WTC11 (cell line): ENCODE data around the gene DNAJB5.

ENCODE experiments used
- ATF3 ChIP-seq: sonication (generic); formaldehyde crosslinking; conservative IDR thresholded peaks from 2 replicates; pipeline ENCODE4 v1.8.1; 2022; ENCODE audit warnings: mild to moderate bottlenecking, missing genetic modification reagents
- CREM ChIP-seq: sonication (generic); formaldehyde crosslinking; IDR thresholded peaks from 2 replicates; pipeline ENCODE4 v1.8.1; 2022; ENCODE audit warnings: mild to moderate bottlenecking, missing genetic modification reagents, moderate library complexity
- ESRRA ChIP-seq: sonication (generic); formaldehyde crosslinking; IDR thresholded peaks from 2 replicates; pipeline ENCODE4 v1.8.1; 2022; ENCODE audit warnings: mild to moderate bottlenecking, missing genetic modification reagents, borderline replicate concordance
- GRHL2 ChIP-seq: fragments of 250-450 bp; sonication (Bioruptor Pico); IDR thresholded peaks from 2 replicates; pipeline ENCODE4 v1.8.0; 2022; ENCODE audit warnings: mild to moderate bottlenecking, moderate library complexity; ENCODE audit not compliant: insufficient replicate concordance, severe bottlenecking
- OVOL2 ChIP-seq: fragments of 250-450 bp; sonication (Bioruptor Pico); IDR thresholded peaks from 2 replicates; pipeline ENCODE4 v1.9.0; 2021; ENCODE audit warnings: mild to moderate bottlenecking, borderline replicate concordance
- USF2 ChIP-seq: sonication (generic); formaldehyde crosslinking; IDR thresholded peaks from 2 replicates; pipeline ENCODE4 v1.8.1; 2023; ENCODE audit warnings: mild to moderate bottlenecking, missing genetic modification reagents, moderate library complexity
- ZNF263 ChIP-seq: sonication (generic); formaldehyde crosslinking; IDR thresholded peaks from 2 replicates; pipeline ENCODE4 v1.8.1; 2022; ENCODE audit warnings: low read depth, mild to moderate bottlenecking, moderate library complexity, missing genetic modification reagents
- ZNF512 ChIP-seq: sonication (generic); formaldehyde crosslinking; IDR thresholded peaks from 2 replicates; pipeline ENCODE4 v1.8.1; 2022; ENCODE audit warnings: missing genetic modification reagents, borderline replicate concordance
- TF ChIP-seq, protein P1 (sequence below): fragments of 200-600 bp; IDR thresholded peaks from 2 replicates; pipeline ENCODE4 v1.8.0; 2022; ENCODE audit warnings: antibody characterized with exemption
- TF ChIP-seq, protein P2 (sequence below): sonication (generic); formaldehyde crosslinking; IDR thresholded peaks from 2 replicates; pipeline ENCODE4 v1.8.0; 2022; ENCODE audit warnings: mild to moderate bottlenecking, missing genetic modification reagents

DNA sequence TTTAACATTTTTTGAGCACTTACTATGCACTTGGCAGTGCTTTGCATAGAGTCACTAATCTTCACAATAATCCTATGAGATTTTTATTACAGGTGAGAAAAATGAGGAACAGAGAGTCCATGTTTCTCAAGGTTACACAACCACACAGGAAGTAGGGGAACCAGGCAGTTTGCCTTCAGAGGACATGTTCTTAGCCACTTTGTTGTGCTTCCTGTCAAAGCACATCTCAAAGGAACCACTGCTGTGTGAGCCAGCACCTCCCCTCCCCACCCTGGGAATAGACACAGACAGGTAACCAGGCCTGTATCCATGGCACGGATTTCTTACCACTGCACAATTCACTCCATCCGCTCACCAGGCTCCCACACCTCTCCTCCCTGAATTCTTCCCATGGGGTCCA lies 6.3 kb upstream of the DNAJB5 start:
- TF ChIP-seq, protein P1, sequence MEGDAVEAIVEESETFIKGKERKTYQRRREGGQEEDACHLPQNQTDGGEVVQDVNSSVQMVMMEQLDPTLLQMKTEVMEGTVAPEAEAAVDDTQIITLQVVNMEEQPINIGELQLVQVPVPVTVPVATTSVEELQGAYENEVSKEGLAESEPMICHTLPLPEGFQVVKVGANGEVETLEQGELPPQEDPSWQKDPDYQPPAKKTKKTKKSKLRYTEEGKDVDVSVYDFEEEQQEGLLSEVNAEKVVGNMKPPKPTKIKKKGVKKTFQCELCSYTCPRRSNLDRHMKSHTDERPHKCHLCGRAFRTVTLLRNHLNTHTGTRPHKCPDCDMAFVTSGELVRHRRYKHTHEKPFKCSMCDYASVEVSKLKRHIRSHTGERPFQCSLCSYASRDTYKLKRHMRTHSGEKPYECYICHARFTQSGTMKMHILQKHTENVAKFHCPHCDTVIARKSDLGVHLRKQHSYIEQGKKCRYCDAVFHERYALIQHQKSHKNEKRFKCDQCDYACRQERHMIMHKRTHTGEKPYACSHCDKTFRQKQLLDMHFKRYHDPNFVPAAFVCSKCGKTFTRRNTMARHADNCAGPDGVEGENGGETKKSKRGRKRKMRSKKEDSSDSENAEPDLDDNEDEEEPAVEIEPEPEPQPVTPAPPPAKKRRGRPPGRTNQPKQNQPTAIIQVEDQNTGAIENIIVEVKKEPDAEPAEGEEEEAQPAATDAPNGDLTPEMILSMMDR = no peak
- no peak for TF ChIP-seq ZNF263
- TF ChIP-seq GRHL2 (CRISPR knock-in tag) = no peak
- no peak for TF ChIP-seq USF2 (CRISPR knock-in tag)
- TF ChIP-seq, protein P2, sequence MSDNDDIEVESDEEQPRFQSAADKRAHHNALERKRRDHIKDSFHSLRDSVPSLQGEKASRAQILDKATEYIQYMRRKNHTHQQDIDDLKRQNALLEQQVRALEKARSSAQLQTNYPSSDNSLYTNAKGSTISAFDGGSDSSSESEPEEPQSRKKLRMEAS (CRISPR knock-in tag) = no peak
- TF ChIP-seq OVOL2 = no peak
- no peak for TF ChIP-seq ESRRA (CRISPR knock-in tag)
- no peak for TF ChIP-seq ATF3 (CRISPR knock-in tag)
- TF ChIP-seq CREM = no peak
- no peak for TF ChIP-seq ZNF512
